ENCODE data around the gene IRF5. TPM values are rescaled to one million over a fixed set of nuclear protein-coding genes. Genes with fewer than 3 reads are reported as not detected.

IRF5 gene, protein sequence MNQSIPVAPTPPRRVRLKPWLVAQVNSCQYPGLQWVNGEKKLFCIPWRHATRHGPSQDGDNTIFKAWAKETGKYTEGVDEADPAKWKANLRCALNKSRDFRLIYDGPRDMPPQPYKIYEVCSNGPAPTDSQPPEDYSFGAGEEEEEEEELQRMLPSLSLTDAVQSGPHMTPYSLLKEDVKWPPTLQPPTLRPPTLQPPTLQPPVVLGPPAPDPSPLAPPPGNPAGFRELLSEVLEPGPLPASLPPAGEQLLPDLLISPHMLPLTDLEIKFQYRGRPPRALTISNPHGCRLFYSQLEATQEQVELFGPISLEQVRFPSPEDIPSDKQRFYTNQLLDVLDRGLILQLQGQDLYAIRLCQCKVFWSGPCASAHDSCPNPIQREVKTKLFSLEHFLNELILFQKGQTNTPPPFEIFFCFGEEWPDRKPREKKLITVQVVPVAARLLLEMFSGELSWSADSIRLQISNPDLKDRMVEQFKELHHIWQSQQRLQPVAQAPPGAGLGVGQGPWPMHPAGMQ
- 3.9 TPM for total RNA-seq (ENCODE audit: unreplicated experiment)
- long read RNA-seq, partial matches to known transcripts = 0 of 1 reads
- long read RNA-seq, other reads (novel, unspliced or antisense) = 0 of 1 reads

DNA sequence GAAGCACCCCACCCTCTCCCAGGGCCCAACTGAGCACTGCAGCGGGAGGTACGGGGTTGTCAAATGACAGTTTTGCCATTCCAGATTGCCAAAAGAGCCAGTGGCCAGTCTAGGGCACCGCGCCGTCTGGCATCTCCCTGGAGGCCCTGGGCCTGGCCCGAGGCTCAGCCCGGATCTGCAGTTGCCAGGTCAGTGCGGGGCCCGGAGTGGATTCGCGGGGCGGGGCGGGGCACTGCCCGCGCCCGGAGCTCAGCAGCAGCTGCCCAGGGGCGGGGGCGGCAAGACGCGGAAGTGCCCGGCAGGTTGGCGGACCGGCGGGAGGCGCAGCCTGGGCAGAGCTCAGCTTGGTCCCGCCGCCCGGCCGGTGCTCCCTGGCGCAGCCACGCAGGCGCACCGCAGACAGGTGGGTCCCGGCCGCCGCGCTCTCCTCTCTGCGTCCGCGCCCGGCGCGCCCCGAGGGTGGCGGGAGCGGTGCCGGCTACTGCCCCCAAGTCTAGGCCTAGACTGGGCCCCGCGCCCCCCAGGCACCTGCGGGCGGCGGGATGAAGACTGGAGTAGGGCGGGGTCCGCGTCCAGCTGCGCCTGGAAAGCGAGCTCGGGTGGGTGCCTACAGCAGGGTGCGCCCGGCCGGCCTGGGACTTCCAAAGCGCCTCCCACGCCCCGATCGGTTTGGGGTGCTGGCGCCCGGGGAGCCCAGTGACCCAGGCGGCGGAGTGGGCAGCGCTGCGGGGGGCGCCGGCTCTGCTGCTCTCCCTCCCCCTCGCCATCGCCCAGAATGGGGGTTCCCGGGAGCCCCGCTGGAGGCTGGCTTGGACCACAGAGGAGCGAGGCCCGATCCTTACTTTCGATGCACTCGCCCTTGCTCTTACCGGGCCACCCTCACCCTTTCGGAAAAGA, at the start of gene IRF5:
Gene IRF5, plus strand, starts transcription at position 281 of the 897 bp plus-strand sequence. CDS start 4,155 bp downstream, outside the sequence.
- Mint-ChIP-seq H3K9me3 (ENCODE audit: unreplicated experiment) (no peaks in the 10 kb centered on the region), H3K4me3 (ENCODE audit: unreplicated experiment) (peak within 1 kb of the TSS; percentile 82), H3K4me1 (ENCODE audit: unreplicated experiment) (peaks cover 19% of the 10 kb centered on the region), H3K27me3 (ENCODE audit: unreplicated experiment) (peaks cover 12% of the 10 kb centered on the region), H3K27ac (ENCODE audit: unreplicated experiment) (peak within 1 kb of the TSS; percentile 1), H3K36me3 (ENCODE audit: low read depth, unreplicated experiment) (peaks cover 5% of the 10 kb centered on the region)
- TF ChIP-seq CTCF (IDR thresholded peaks at IDR 0.05; ENCODE audit: unreplicated experiment) = no peak
- DNase-seq (ENCODE audit: low spot score) = no peak

- Mint-ChIP-seq H3K27me3 (ENCODE audit: unreplicated experiment) (peaks cover 3% of the 10 kb centered on the region), H3K4me1 (ENCODE audit: unreplicated experiment) (no peaks in the 10 kb centered on the region), H3K27ac (ENCODE audit: unreplicated experiment) (no peak overlapping the region), H3K36me3 (ENCODE audit: low read depth, unreplicated experiment) (peaks cover 4% of the 10 kb centered on the region), H3K9me3 (ENCODE audit: unreplicated experiment) (no peaks in the 10 kb centered on the region), H3K4me3 (ENCODE audit: unreplicated experiment) (no peak overlapping the region)
- DNase-seq (ENCODE audit: low spot score) = no peak
- no peak for TF ChIP-seq CTCF (IDR thresholded peaks at IDR 0.05; ENCODE audit: unreplicated experiment)
Observed at GRCh38 chr7:128888039-128888755, 49.5 kb upstream of the IRF5 start.

DNA sequence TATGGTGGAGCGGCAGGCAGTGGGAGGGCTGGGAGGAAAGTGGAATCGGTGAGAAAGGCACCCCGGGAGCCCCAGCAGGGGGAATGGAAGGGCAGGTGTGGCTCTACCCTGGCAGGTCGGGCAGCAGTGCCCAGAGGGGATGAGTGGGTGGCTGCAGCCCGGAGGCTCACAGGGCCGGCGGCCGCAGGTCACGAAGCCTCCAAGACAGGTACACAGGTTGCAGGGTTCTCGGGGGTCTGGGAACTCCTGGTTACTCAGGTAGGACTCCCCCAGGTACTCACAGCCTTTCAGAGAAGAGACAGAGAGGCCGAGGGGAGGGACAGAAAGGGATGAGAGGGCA, 49.0 kb upstream of the IRF5 start:
- no peak for DNase-seq (ENCODE audit: low spot score)

GRCh38 chr7:128889121-128889520, 48.6 kb upstream of the IRF5 start:
- peaks cover 4% of the 10 kb centered on the region for H3K36me3 Mint-ChIP-seq (ENCODE audit: low read depth, unreplicated experiment)

More for the DNA sequence above, 49.0 kb upstream of the IRF5 start:
- no peak overlapping the region for H3K4me3 Mint-ChIP-seq (ENCODE audit: unreplicated experiment)
- H3K36me3 Mint-ChIP-seq (ENCODE audit: low read depth, unreplicated experiment) = peaks cover 4% of the 10 kb centered on the region
- H3K27me3 Mint-ChIP-seq (ENCODE audit: unreplicated experiment) = peaks cover 3% of the 10 kb centered on the region
- H3K9me3 Mint-ChIP-seq (ENCODE audit: unreplicated experiment) = no peaks in the 10 kb centered on the region
- no peak for TF ChIP-seq CTCF (IDR thresholded peaks at IDR 0.05; ENCODE audit: unreplicated experiment)
- no peak overlapping the region for H3K27ac Mint-ChIP-seq (ENCODE audit: unreplicated experiment)
- no peaks in the 10 kb centered on the region for H3K4me1 Mint-ChIP-seq (ENCODE audit: unreplicated experiment)

More at GRCh38 chr7:128889121-128889520, 48.6 kb upstream of the IRF5 start:
- no peak overlapping the region for H3K27ac Mint-ChIP-seq (ENCODE audit: unreplicated experiment)
- no peak for TF ChIP-seq CTCF (IDR thresholded peaks at IDR 0.05; ENCODE audit: unreplicated experiment)
- peaks cover 3% of the 10 kb centered on the region for H3K27me3 Mint-ChIP-seq (ENCODE audit: unreplicated experiment)
- H3K4me1 Mint-ChIP-seq (ENCODE audit: unreplicated experiment) = no peaks in the 10 kb centered on the region
- no peaks in the 10 kb centered on the region for H3K9me3 Mint-ChIP-seq (ENCODE audit: unreplicated experiment)
- no peak for DNase-seq (ENCODE audit: low spot score)
- H3K4me3 Mint-ChIP-seq (ENCODE audit: unreplicated experiment) = no peak overlapping the region

Measured in endothelial cell (in vitro differentiated cells).